Activated T-helper 1 cell treated with anti-CD3 and anti-CD28 coated beads, Interleukin-2, amount 50 U/mL, for 16 hours (primary cell): Measurements from ENCODE around the gene BRF1.
A peak's percentile ranks its signal among the peaks of the same experiment; 100 is the strongest.

Source experiments
- DNase-seq, 2 donors: peaks; one replicate each; pipeline ENCODE4 v3.0.0-alpha.2; 2020; ENCODE audit warnings: low read depth in 1 of 2, low spot score in 1 of 2

Gene BRF1

DNA sequence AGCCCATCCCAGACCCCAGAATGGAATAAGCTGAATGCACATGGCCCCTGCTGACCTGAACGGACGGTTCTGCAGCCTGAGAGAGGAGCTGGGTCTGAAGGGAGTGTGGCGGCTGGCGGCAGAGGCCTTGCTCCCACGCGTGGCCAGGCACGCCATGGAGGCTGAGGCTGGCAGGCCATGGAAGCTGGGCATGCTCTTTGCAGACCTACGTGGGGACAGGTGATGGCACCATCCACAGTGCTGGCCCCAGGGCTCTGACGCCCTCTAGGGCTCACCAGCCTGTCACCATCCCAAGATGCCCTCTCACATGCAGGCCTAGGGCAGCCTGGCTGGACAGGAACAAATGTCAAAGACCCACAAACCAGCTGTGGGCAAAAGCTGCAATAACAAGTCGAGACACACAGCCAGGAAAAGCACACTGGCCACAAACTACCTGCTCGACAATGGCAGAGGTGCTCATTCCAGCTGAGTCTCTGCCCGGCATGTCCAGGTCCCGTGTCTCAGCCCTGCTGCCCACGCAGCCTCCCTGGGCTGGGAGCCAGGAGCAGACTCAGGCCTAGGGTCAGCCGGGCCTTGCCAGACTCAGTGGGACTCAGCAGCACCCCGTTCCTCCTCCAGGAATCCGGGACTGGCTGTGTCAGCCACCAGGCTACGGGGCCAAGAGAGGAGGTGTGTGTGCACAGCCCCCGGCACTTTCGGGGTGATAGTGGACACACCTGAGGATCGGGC, 32.8 kb downstream of the BRF1 start:
- no peak for DNase-seq

GRCh38 chr14:105261781-105262180, 39.0 kb downstream of the BRF1 start:
- DNase-seq, result no peak

GRCh38 chr14:105260959-105261358, 39.8 kb downstream of the BRF1 start:
- DNase-seq, result no peak

DNA sequence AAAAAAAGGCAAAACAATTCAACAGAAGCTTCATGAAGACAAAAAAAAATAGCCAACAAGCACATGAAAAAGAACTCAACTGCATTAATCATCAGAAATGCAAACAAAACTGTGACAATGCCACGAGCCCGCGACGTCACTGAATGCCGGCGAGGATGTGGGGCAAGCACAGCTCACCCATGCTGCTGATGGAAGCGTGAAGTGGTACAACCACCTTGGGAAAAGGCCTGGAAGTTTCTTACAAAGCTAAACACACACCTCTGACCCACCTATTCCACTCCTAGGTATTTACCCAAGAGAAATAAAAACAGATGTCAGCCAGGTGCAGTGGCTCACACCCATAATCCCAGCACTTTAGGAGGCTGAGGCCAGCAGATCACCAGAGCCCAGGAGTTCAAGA, 42.0 kb downstream of the BRF1 start:
- DNase-seq, result no peak

DNA sequence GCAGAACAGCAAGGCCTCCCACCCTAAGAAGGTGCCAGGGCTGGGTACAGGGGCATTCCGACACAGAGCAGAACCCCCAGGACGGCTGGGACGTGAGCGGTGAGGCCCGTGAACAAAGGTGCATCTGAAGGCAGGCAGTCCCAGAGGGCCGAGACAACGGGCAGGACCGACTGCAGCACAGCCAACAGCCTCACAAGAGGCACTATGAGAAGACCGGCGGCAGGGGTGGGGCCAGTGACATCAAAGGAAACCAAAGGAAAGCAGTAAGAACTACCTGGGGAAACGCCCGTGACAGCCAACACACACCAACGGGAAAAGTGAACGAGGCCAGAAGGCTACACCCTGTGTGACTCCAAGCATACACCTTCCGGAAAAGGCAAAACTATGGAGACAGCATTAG, 43.3 kb downstream of the BRF1 start:
- DNase-seq, result no peak

- no peak for DNase-seq
Observed at GRCh38 chr14:105256292-105256960, 44.4 kb downstream of the BRF1 start.

- no peak for DNase-seq
Observed at GRCh38 chr14:105255021-105255507, 45.7 kb downstream of the BRF1 start.

DNA sequence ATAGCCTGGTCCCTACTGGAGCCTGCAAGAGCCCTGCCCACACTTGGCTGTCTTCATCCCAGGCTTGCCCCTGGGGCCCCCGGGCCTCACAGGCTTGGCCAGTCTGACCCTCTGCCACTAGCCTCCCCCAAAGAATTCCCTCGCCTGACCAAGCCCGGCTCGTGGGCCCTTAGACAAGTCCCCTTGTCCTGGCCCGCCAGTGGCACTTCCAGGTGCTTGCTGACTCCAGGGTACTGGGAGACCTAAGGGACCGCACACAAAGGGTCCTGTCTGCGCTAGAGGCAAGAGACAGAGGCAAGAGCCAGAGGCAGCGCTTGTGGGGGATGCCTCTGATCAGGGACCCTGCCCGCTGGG, 47.5 kb downstream of the BRF1 start:
- DNase-seq, result no peak

- DNase-seq, result no peak
Observed at GRCh38 chr14:105252552-105253328, 48.1 kb downstream of the BRF1 start.

GRCh38 chr14:105251920-105252319, 48.9 kb downstream of the BRF1 start:
- no peak for DNase-seq

GRCh38 chr14:105250986-105251385, 49.8 kb downstream of the BRF1 start:
- DNase-seq, result no peak

DNA sequence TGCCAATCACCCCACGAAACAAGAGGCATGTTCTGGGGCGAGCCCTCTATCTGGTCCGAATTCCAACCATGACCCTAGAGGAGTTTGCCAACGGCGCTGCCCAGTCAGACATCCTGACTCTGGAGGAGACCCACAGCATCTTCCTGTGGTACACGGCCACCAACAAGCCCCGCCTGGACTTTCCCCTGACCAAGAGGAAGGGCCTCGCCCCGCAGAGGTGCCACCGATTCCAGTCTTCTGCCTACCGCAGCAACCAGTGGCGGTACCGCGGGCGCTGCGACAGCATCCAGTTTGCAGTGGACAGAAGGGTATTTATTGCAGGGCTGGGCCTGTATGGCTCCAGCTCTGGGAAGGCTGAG, 50.8 kb downstream of the BRF1 start:
- DNase-seq, result no peak

GRCh38 chr14:105249182-105250007, 51.4 kb downstream of the BRF1 start:
- no peak for DNase-seq

- peak; percentile 76 to 82 for DNase-seq
Observed at GRCh38 chr14:105248368-105249181, 52.2 kb downstream of the BRF1 start, which contains the start of gene BTBD6. BTBD6 (plus strand) TSS chr14:105248533; CDS start chr14:105248712, 179 bp downstream.

GRCh38 chr14:105247715-105248367, 53.0 kb downstream of the BRF1 start:
- no peak for DNase-seq

DNA sequence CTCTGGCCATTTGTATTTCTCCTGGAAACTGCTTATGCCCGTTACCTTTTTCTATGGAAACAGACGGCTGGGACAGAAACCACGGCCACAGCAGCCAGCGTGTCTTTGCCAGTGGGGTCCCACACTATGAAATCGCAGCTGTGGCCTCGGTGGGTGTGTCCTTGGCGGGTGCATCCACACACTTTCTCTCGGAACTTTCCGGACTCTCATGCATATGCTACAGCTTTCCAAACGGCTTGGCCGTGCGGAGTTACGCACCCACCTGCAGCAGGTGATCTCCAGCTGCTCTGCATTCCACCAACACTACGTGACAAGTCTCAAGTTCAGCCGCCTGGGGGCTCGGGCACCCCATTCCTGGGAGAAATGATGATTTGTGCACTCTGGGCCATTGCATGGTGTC, 53.8 kb downstream of the BRF1 start:
- DNase-seq, result no peak

GRCh38 chr14:105244334-105244733, 56.5 kb downstream of the BRF1 start:
- DNase-seq, result no peak

GRCh38 chr14:105241641-105242040, 59.2 kb downstream of the BRF1 start:
- no peak for DNase-seq

DNA sequence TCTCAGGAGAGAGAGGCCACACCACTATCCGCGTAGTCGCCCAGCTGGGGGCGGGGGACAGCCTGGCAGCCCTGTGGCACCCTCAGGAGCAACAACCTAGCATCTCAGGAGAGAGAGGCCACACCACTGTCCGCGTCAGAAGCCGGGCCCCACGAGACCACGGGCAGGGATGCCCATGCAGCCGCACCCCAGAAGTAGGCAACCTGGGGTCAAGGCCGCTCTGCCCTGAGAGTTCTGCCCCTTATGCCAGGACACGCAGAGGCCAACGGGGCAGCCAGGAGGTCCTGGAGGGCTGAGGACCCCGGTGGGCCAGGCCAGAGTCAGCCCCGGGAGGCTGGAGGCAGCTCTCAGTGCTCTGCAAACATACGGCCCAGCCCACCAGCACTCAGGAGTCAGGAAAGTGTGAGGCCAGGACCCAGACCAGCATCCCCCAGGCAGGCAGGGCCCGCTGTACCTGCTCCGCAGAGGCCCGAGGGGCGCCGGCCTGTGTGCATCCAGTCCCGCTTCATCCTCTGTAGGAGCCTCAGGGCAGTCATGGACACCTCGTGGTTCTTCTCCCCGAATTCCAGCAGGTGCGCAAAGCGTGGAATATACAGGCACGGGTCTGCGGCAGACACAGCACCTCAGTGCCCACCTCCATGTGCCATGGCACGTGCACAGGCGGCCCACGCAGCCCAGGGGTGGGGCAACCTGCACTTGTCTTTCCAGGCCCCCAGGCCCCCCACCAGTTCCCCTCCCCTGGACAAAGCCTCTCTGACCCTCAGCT, 59.8 kb downstream of the BRF1 start:
- DNase-seq, result no peak
